Epidermal melanocyte (primary cell): ENCODE measurements around the gene RNF25.

ENCODE experiments used
- DNase-seq: peaks from one replicate; pipeline ENCODE4 v3.0.0; 2011; ENCODE audit warnings: low spot score; ENCODE audit not compliant: insufficient read length

Gene RNF25, protein sequence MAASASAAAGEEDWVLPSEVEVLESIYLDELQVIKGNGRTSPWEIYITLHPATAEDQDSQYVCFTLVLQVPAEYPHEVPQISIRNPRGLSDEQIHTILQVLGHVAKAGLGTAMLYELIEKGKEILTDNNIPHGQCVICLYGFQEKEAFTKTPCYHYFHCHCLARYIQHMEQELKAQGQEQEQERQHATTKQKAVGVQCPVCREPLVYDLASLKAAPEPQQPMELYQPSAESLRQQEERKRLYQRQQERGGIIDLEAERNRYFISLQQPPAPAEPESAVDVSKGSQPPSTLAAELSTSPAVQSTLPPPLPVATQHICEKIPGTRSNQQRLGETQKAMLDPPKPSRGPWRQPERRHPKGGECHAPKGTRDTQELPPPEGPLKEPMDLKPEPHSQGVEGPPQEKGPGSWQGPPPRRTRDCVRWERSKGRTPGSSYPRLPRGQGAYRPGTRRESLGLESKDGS

DNA sequence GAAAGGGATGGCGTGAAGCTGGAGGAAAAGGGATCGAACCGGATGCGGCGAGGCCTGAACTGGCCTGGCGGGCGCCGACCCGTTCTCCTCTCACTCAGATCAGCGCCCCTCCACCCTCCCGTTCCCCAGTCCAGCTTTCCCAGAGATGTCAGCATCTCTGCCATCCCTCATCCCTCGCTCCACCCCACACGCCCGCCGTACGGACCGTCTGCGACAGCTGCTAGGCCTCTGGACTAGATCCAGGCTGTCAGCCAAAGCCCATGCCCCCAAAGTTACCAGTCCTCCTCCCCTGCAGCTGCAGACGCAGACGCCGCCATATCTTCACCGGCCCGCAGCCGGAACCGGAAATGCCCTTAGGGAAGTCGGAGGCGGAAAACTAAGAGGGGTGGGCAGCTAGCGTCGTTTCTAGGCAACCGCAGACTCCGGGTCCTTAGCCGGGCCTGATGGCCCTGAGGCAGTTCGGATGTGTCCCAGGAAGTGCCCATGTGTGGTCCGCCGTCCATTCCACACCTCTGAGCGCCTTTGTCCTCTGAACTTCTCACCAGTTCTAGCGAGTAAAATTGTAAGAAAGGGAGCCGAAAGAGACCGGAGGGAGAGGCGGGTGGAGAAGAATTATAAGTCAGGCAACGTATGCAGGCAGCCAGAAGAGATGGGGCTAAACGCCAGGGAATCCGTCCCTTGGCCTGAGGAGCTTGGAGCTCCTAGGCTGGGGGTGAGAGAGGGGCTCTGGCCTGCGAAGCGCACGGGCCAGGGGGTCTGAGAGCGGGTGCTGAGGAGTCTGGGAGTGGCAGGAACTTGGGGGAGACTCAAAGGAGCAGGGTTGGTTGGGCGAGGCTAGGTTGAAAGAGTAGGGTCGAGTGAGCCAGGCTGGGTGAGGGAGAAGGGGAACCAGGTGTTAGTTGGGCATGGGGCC lies at the start of gene RNF25, which contains the start of gene STK36:
Gene RNF25 (minus strand): TSS at position 349 of the 913 bp plus-strand sequence. CDS start 32 bp downstream, at position 317.
Gene STK36 (plus strand): TSS at position 433 of the 913 bp plus-strand sequence. CDS start 744 bp downstream, outside the sequence.
- DNase-seq = peak; percentile 93

DNA sequence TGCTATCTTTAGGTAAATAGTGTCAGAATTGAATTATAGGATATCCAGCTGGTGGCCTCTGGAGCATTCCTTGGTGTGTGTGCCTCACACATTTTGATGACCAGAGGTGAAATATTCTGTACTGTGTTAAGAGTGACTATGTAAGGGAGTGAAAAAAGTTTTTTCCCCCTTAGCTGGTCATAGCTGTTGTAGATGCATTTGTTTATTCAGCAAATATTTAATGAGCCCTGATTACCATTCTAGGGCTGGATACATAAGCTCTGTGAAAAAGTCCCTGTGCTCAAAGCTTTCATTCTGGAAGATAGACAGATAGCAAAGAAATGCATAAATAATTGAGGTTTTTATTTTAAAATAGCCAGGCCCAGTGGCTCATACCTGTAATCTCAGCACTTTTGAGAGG lies 49.7 kb upstream of the RNF25 start:
- no peak for DNase-seq

DNA sequence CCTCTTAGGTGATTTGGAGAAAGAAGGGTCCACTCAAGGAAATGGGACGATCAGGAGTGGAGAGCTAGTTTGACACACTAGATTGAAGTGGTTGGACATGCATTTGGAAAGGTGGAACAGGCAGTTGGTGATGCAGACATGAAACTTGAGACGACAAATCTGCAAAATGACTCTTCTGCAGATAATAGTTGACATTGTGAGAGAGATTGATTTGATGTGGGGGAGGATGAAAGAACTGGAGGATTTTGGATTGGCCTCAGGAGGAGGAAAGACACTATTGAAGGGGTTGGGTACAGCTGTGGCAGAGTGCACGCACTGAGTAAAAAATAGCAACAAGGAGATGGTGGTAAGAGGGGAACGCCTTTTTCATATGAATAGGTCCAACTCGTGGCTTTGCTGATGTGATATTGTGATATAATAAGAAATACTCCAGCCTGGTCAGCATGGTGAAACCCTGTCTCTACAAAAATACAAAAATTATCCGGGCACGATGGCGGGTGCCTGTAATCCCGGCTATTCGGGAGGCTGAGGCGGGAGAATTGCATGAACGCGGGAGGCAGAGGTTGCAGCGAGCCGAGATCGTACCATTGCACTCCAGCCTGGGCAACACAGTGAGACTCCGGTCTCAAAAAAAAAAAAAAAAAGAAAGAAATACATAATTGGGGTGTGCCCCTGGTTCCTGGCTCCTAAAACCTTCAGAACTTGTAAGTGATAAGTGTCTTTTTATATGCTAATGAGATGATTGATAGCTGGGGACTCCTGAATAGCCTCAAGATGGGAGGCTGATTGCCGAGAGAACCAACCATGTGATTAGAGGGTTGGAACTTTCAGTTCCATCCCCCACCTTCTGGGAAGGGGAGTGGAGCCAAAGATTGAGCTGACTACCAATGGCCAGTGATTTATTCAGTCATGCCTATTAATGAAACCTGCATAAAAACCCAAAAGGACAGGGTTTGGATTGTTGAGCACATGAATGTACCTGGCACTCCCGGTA lies 48.5 kb upstream of the RNF25 start:
- DNase-seq = no peak

DNA sequence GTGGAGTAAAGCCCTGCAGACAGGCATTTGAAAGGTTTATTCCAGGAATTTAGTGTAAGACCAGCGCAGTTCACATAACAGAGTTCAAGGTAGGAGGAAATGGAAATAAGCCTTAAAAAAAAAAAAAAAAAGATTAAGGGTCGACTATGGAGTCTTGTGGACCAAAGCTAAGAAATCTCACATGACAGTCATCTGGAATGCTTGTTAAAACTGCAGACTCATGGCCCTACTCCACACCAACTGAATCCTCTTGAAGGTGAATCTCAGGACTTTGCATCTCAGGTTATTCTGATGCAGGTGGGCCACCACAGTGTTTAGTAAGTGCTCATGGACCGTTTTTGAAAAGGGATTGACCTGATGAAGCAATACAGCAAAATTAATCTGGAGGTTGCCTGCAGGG lies 47.7 kb upstream of the RNF25 start:
- DNase-seq = no peak

DNA sequence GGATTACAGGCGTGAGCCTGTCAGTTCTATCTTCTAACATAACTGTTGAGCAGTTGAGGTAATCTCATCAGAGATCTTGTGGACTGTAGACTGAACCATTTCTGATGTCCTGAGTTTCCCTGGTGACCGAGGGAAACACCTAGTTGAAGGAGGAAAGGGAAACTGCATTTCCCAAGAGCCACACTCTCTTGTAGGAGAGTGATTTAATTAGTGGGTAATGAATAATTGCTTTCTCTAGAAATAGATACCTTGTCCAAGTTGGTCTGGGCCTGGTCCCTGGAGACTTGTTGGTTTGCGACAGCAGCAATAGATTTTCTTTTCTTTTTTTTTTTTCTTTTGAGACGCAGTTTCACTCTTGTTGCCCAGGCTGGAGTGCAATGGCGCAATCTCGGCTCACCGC lies 46.3 kb upstream of the RNF25 start:
- DNase-seq = no peak

DNA sequence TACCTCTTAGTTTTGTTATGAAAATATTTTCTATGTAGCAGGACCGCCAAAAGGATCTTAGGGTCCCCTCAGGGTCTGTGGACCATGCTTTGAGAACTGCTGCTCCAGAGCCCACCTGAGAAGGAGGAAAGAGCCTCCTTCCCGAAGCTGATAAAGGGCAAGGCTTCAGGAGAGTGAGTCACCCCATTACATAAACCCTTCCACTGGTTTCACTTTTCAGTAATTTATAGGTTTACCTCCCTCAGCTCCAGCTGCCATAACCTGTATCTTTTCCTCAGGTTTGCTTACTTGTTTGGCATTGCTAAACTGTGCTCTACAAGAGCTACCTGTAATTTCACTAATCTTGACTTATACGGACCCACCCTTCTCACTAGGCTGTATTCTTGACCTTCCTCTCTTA lies 45.5 kb upstream of the RNF25 start:
- no peak for DNase-seq

DNA sequence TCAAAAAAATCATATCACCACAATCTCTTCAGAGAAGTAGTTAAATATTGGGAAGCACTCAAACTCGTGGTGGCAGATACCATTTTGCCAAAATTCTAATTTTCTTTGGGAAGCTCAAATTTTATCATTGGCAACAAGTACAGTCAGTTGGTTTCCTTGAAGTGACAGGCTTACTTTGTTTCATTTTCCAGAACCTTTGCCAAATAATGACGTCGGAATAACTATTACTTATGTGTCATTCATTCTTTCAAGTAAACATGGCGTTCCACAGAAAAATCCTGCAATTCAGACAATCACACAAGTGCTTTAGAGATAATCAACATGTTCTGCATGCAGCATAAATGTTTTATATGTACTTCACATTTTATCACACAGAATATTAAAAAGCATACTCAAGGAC lies 44.3 kb upstream of the RNF25 start:
- DNase-seq = no peak

DNA sequence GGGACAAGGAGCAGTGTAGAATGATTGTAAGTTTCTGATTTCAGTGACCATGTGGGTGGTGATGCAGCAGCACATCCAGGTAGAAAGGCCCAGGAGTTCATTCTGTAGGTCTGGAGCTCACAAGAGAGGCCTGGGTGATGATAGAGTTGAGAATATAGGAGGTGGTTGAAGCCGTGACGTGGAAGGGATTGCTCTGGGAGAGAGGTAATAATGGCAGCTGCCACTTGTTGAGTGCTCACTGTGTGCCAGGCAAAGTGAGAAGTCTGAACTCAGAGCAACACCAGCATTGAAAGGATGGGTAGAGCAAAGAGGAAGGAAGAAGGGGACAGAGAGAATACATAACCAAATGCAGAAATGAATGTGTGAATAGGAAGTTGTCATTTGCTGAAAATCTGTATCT lies 42.1 kb upstream of the RNF25 start:
- no peak for DNase-seq

DNA sequence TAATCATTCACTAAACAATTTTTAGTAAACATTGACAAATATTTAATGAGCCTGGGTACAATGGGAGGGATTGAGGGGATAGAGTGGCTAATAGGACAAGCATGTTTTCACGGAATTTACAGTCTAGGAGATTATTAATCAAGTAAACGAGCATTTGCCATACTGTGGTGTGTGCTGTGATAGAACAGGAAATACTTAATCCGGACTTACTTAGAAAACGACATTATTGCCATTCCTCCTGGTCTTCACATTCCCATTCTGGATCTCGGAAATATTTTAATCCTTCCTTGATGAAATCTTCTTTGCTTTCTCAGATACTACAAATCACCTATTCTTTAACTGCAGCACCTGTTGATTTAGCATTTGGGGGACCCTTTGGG lies 39.7 kb upstream of the RNF25 start:
- no peak for DNase-seq

DNA sequence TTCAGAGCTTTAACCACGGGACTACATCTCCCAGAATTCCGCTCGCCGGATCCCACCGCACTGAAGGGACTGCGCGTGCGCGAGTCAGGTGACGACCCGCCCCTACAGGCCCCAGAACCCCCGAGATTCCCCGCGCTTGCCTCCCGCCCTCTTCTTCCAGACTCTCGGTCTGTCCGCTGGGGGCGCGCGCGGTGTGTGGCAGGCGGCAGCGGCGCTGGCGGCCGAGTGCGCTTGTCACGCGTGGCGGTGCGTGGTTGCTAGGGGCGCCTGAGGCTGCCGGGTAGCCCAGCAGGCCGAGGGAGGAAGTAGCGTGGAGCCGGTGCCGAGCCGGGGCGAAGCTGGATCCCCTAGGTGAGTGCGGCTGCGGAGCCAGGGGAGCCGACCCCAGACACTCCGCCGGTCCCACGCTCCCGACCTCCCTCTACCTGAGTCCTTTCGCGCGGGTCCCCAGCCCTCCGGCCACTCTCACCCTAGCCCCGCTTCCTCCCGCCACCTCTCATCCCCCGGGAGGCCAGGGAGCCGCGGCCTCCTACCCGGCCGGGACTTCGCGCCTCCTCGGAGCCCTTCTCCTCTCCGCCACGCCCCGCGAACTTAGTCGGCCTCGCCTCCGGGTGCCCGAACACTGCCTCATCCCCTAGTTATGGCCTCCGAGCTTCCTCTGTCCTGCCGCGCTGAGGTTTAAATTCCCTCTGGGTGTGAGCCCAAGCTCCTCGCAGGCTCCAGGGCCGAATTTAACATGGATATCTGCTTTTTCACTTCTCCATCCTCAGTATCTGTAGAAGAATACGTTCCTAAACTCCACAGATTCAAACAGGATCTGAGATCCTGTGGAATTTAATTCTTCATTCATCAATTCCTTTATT lies 39.1 kb upstream of the RNF25 start, which contains the start of gene TTLL4:
Gene TTLL4 (plus strand): TSS at position 149 of the 863 bp plus-strand sequence. CDS start 26,842 bp downstream, outside the sequence.
- DNase-seq = peak; percentile 96

DNA sequence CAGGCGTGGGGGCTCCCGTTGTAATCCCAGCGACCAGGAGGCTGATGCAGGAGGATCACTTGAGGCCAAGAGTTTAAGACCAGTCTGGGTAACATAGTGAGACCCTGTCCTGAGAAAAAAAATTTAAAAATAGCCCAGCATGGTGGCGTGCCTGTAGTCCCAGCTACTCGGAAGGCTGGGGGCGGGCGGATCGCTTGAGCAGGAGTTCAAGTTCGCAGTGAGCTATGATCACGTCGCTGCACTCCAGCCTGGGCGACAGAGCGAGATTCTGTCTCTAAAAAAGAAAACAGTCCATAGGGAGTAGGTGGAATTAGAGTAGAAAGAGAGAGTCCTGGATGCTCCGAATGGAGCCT lies 38.5 kb upstream of the RNF25 start:
- no peak for DNase-seq

DNA sequence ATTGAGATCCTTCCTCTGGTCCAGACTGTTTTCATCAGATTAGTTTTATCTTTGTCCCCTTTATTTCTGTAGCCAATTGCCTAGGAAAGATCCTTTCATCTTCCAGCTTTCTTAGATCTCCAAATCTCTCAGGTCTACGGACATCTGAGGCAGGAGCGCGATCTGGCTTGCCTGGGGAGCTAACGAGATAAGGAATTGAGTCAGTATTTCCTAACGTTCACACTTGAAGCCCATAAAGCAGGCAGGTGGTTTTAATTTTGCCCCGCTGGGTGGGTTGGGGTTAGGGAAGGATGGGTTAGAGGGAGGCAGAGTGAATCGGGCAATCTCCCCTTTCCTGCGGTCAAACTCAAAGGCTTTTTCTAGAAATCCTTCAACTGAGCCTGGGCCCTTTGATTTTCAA lies 38.1 kb upstream of the RNF25 start:
- DNase-seq = no peak

DNA sequence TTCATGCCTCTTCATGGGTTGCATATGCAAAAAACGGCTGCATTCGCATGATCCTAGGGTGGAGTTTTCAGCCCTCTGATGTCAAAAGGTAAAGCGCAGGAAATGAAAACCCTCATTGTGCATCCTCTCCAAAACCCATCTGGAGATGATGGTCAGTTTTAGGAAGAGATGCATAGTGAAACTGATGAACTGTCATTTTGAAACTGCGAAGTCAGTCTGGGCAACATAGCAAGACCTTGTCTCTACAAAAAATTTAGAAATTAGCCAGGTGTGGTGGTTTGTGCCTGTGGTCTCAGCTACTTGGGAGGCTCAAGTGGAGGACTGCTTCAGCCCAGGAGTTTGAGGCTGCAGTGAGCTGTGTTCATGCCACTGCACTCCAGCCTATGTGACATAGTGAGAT lies 36.3 kb upstream of the RNF25 start:
- no peak for DNase-seq

DNA sequence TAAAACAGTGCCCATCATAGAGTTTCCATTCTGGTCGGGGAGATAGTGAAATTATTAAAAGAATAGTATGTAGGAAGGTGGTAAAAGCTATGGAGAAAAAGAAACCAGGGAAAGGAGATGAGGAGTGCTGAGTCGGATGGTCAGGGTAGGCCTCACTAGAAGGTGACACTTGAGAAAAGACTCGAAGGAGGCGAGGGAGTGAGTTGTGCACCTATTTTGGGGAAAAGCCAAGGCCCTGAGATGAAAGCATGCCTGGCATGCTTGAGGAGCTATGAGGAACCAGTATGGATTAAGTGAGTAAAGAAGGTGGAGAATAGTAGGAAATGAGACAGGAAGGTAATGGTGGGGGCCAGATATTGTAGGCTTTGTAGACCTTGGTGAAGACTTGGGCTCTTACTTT lies 31.5 kb upstream of the RNF25 start:
- DNase-seq = no peak

DNA sequence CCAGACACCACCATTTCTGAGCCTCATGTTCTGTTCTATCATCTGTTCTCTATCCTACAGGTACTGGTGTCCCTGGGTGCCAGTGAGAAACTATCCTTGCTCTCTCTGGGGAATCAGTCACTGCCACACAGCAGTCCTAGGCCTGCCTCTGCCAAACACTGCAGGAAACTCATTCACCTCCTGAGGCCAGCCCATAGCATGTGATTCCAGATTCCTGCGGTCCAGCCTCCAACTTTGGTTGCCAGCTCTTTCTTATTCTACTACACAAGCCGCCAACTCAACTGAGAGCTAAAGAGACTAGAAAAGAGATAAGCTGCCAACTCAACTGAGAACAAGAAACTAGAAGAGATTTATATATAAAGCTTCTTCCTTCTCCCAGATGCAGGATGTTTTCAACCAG lies 30.0 kb upstream of the RNF25 start:
- DNase-seq = no peak

DNA sequence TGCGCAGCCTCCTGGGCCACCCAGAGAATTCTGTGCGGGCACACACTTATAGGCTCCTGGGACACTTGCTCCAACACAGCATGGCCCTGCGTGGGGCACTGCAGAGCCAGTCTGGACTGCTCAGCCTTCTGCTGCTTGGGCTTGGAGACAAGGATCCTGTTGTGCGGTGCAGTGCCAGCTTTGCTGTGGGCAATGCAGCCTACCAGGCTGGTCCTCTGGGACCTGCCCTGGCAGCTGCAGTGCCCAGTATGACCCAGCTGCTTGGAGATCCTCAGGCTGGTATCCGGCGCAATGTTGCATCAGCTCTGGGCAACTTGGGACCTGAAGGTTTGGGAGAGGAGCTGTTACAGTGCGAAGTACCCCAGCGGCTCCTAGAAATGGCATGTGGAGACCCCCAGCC lies 27.1 kb upstream of the RNF25 start:
- no peak for DNase-seq

DNA sequence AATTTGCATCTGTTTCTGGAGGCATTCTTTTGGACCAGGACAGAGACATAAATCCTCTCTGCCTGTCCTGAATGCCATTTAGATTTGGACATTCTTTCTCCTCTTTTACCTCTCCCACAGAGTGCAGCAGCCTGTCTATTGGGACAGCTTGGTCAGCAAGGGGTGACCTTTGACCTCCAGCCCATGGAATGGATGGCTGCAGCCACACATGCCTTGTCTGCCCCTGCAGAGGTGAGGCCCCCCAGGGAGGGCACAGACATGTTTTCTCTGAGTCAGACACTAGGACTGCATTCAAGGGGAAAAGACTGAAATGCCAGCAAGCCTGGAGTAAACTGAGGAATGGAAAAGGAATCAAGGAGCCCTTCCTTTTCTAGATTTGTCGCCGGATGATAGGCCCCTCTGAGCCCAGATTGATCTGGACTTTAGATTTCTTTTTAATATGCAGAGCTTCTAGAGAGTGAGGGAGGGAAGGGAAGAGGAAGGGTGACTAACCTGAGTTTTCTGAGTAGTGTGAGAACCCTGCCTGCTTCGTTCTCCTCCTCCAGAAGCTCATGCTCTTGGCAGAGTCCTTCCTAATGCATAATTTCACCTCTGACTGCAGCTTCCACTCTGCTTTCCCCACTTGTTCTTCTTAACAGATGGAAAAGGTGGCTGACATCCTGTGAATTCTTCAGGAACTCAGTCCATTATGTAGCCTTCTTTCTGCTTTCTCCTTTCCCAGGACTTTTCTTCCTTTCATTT lies 22.8 kb upstream of the RNF25 start:
- DNase-seq = no peak

DNA sequence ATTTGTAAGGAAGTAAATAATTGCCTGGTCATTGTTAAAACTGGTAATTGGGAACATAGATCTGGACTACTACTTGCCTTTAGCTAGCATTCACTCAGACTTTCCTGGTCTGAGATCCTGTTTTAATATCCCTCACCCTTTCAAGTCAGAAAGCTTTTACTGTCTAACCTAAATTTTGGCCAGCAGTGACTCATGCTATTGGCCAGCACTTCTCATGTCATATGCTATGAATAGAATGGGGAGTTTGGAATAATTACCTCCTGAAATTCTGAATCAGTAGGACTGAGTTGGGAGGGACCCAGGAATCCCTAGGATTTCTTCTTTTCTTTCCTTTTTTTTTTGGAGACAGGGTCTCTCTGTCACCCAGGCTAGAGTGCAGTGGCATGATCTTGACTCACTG lies 19.4 kb upstream of the RNF25 start:
- DNase-seq = no peak

DNA sequence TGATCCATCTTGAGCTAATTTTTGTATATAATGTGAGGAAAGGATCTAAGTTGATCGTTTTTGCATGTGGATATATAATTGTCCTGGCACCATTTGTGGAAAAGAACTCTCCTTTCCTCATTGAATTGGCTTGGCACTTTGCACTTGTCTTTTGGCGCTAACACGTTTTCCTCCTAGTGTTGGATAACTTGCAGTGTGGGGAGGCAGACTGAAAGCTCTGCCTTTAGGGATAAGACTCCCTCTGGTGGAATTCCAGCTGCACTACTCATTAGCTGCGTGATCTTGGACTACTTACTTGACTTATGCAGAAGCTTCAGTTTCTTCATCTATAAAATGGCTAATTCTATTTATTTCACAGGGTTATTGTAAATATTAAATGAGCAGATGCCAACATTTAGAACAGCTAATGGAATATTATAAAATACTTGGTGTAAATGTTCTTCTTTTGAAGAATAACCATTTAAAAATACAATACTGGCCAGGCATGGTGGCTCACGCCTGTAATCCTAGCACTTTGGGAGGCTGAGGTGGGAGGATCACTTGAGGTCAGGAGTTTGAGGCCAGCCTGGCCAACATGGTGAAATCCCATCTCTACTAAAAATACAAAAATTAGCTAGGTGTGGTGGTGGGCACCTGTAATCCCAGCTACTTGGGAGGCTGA lies 15.7 kb upstream of the RNF25 start:
- DNase-seq = peak; percentile 73
